ENCODE measurements around the gene C12orf60.

Gene C12orf60

DNA sequence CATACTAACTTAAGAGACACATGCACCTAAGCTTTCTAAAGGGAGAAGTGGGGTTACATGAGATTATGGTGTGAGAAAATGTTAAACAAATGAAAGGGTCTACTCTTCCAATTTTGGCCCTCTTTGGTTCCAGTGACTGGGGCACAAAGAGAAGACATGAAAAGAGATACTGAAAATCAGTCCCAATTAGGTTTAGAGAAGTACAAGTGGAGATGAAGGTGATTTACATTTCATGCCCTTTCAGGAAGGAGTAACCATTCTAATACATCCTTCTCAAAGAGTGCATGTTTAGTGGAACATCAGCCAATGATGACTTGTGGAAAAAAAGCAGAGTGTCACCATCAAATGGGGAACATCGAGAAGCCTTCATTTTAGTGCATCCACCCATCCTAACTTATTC, 67.8 kb downstream of the C12orf60 start:
- POLR2A ChIA-PET (ENCODE audit: low non-redundant PET), result no interaction called here
- TF ChIP-seq, protein P1, sequence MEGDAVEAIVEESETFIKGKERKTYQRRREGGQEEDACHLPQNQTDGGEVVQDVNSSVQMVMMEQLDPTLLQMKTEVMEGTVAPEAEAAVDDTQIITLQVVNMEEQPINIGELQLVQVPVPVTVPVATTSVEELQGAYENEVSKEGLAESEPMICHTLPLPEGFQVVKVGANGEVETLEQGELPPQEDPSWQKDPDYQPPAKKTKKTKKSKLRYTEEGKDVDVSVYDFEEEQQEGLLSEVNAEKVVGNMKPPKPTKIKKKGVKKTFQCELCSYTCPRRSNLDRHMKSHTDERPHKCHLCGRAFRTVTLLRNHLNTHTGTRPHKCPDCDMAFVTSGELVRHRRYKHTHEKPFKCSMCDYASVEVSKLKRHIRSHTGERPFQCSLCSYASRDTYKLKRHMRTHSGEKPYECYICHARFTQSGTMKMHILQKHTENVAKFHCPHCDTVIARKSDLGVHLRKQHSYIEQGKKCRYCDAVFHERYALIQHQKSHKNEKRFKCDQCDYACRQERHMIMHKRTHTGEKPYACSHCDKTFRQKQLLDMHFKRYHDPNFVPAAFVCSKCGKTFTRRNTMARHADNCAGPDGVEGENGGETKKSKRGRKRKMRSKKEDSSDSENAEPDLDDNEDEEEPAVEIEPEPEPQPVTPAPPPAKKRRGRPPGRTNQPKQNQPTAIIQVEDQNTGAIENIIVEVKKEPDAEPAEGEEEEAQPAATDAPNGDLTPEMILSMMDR (conservative IDR thresholded peaks at IDR 0.05; ENCODE audit: low read depth), result no peak
- CTCF ChIA-PET, result no interaction called here
- no peak overlapping the region for H3K27ac ChIP-seq
- DNase-seq (ENCODE audit: low spot score), result no peak

DNA sequence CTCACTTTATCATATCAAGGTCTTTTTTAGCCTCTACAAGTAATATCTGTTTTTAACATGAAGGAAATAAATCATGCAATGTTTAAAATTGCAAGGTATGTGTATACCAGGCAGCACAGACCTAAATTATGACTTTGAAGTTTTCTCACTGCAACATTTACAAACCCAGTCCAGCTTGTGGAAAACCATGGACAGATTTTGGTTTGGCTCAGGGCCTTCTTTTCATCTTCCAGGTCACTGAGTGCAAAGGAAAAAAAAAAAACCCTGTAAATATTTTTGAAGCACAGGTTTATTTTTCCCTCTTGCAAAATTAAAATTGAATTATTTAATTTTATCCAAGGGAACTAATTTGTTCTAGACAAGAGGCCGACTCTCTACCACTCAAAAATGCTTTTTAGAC, 68.4 kb downstream of the C12orf60 start:
- no peak for DNase-seq (ENCODE audit: low spot score)
- TF ChIP-seq, protein P1 (conservative IDR thresholded peaks at IDR 0.05; ENCODE audit: low read depth), result no peak
- ChIA-PET POLR2A (ENCODE audit: low non-redundant PET) (no interaction called here), CTCF (no interaction called here)
- no peak overlapping the region for H3K27ac ChIP-seq

DNA sequence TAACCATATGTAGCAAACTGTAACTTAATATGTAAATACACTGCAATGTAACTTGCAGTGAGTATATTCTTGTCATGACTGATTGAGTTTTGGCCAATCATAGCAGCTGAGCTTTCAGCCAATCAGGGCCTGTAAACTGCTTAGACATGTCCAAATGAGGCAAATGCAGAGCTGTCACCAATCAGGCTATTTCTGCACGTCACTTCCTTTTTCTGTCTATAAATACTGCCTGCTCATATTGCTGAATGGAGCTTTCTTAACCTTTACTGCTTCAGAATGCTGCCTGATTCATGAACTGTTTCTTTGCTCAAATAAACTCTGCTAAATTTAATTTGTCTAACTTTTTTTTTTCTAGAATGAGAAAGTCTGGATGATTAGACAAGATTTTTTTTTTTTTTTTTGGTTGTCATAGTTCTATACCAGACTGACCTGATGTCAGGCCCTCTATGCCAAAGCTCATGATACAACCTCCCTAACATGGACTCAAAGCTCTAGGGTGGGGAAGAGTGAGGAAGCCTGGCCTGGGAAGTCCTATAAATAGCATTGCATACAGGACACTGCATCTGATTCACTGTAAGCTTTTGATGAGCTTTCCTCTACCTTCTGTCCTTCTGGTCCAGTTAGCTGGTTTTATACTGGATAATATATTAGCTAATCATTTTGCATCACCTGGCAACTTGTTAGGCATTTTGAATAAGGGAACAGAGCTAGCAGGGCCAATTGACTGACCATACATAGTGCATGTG, 70.1 kb downstream of the C12orf60 start:
- TF ChIP-seq, protein P1 (conservative IDR thresholded peaks at IDR 0.05; ENCODE audit: low read depth), result no peak
- DNase-seq (ENCODE audit: low spot score), result no peak
- CTCF ChIA-PET, result interaction anchor here (0.6 kb wide), 1 partner anchor 9 kb away, joined by 3 read pairs; no protein-coding TSS in a partner anchor
- POLR2A ChIA-PET (ENCODE audit: low non-redundant PET), result no interaction called here
- H3K27ac ChIP-seq, result no peak overlapping the region
